Peyer's patch (tissue), 4 donors: ENCODE measurements around the gene ETV6.

ENCODE experiments used
- CTCF ChIP-seq, 6 experiments: fragments of 450-650 bp in 4 of 6; fragments of 200-600 bp in 2 of 6; sonication (generic) in 1 of 6; IDR thresholded peaks; one replicate each; pipeline ENCODE4 v1.5.1; 2017 to 2019; ENCODE audit warnings: antibody characterized with exemption in 6 of 6, mild to moderate bottlenecking in 3 of 6, moderate library complexity in 1 of 6
- POLR2A ChIP-seq, 2 donors: fragments of 450-650 bp; IDR thresholded peaks; one replicate each; pipeline ENCODE4 v1.5.1; 2017; ENCODE audit warnings: antibody characterized with exemption in 2 of 2, mild to moderate bottlenecking in 2 of 2, moderate library complexity in 2 of 2

DNA sequence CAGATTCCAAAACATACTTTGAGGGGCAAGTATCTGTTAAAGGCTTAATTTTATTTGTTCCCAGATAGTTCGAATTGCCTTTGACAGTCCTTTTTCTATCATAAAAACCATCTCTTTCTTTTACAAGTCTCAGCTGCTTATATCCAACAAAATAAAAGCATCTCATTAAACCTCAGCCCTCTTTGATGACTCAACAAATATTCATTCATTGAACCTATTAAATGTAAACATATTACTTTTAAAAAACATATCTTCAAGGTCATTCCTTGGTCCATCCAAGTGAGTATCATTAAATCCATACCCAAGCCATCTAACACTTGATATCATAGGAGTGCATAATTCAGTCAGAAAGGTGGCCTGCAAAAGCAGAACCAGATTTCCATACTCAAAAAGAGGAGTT lies 266.6 kb downstream of the ETV6 start:
- TF ChIP-seq CTCF (IDR thresholded peaks at IDR 0.05) (no peak), POLR2A (IDR thresholded peaks at IDR 0.05) (no peak)
